Measurements from ENCODE around the gene LRBA.
A peak's percentile ranks its signal among the peaks of the same experiment; 100 is the strongest.

The LRBA gene

GRCh38 chr4:150476776-150477175 is 538.3 kb downstream of the LRBA start:
- H3K9me3 Mint-ChIP-seq: peaks cover 8% of the 10 kb centered on the region
- H3K27me3 Mint-ChIP-seq (ENCODE audit: low read depth): no peaks in the 10 kb centered on the region
- no peak overlapping the region for H3K4me3 Mint-ChIP-seq
- DNase-seq (ENCODE audit: low spot score): no peak
- peaks cover 7% of the 10 kb centered on the region for H3K36me3 Mint-ChIP-seq (ENCODE audit: low read depth)
- H3K4me1 Mint-ChIP-seq (ENCODE audit: low read depth): peaks cover 7% of the 10 kb centered on the region
- H3K27ac Mint-ChIP-seq: no peak overlapping the region

GRCh38 chr4:150475763-150476162 is 539.3 kb downstream of the LRBA start:
- H3K9me3 Mint-ChIP-seq: peaks cover 8% of the 10 kb centered on the region
- peaks cover 5% of the 10 kb centered on the region for H3K36me3 Mint-ChIP-seq (ENCODE audit: low read depth)
- H3K4me3 Mint-ChIP-seq: no peak overlapping the region
- no peak for DNase-seq (ENCODE audit: low spot score)
- H3K4me1 Mint-ChIP-seq (ENCODE audit: low read depth): peaks cover 7% of the 10 kb centered on the region
- H3K27me3 Mint-ChIP-seq (ENCODE audit: low read depth): no peaks in the 10 kb centered on the region
- H3K27ac Mint-ChIP-seq: no peak overlapping the region

- no peak overlapping the region for H3K27ac Mint-ChIP-seq
- DNase-seq (ENCODE audit: low spot score): no peak
- H3K36me3 Mint-ChIP-seq (ENCODE audit: low read depth): peaks cover 8% of the 10 kb centered on the region
- no peaks in the 10 kb centered on the region for H3K4me1 Mint-ChIP-seq (ENCODE audit: low read depth)
- H3K27me3 Mint-ChIP-seq (ENCODE audit: low read depth): no peaks in the 10 kb centered on the region
- H3K4me3 Mint-ChIP-seq: no peak overlapping the region
- H3K9me3 Mint-ChIP-seq: no peaks in the 10 kb centered on the region
These were observed 550.6 kb downstream of the LRBA start for GRCh38 chr4:150464523-150464922.

- H3K27ac Mint-ChIP-seq: no peak overlapping the region
- H3K27me3 Mint-ChIP-seq (ENCODE audit: low read depth): no peaks in the 10 kb centered on the region
- no peaks in the 10 kb centered on the region for H3K4me1 Mint-ChIP-seq (ENCODE audit: low read depth)
- no peak overlapping the region for H3K4me3 Mint-ChIP-seq
- H3K36me3 Mint-ChIP-seq (ENCODE audit: low read depth): peaks cover 4% of the 10 kb centered on the region
- no peak for DNase-seq (ENCODE audit: low spot score)
- no peaks in the 10 kb centered on the region for H3K9me3 Mint-ChIP-seq
These were observed 552.3 kb downstream of the LRBA start for GRCh38 chr4:150462743-150463142.

- H3K9me3 Mint-ChIP-seq: no peaks in the 10 kb centered on the region
- no peaks in the 10 kb centered on the region for H3K4me1 Mint-ChIP-seq (ENCODE audit: low read depth)
- H3K27me3 Mint-ChIP-seq (ENCODE audit: low read depth): no peaks in the 10 kb centered on the region
- peaks cover 4% of the 10 kb centered on the region for H3K36me3 Mint-ChIP-seq (ENCODE audit: low read depth)
- H3K4me3 Mint-ChIP-seq: no peak overlapping the region
- H3K27ac Mint-ChIP-seq: no peak overlapping the region
- no peak for DNase-seq (ENCODE audit: low spot score)
These were observed 553.1 kb downstream of the LRBA start for GRCh38 chr4:150461957-150462356.

- Mint-ChIP-seq H3K27me3 (ENCODE audit: low read depth) (no peaks in the 10 kb centered on the region), H3K4me3 (no peak overlapping the region), H3K4me1 (ENCODE audit: low read depth) (no peaks in the 10 kb centered on the region), H3K36me3 (ENCODE audit: low read depth) (peaks cover 3% of the 10 kb centered on the region), H3K9me3 (peaks cover 4% of the 10 kb centered on the region), H3K27ac (no peak overlapping the region)
- DNase-seq (ENCODE audit: low spot score): no peak
These were observed 557.3 kb downstream of the LRBA start for GRCh38 chr4:150457802-150458201.

- Mint-ChIP-seq H3K27me3 (ENCODE audit: low read depth) (no peaks in the 10 kb centered on the region), H3K27ac (no peak overlapping the region), H3K36me3 (ENCODE audit: low read depth) (peaks cover 3% of the 10 kb centered on the region), H3K4me1 (ENCODE audit: low read depth) (no peaks in the 10 kb centered on the region), H3K4me3 (no peak overlapping the region), H3K9me3 (peaks cover 11% of the 10 kb centered on the region)
- no peak for DNase-seq (ENCODE audit: low spot score)
These were observed 563.2 kb downstream of the LRBA start for GRCh38 chr4:150451883-150452282.

GRCh38 chr4:150447356-150447755 is 567.7 kb downstream of the LRBA start:
- H3K36me3 Mint-ChIP-seq (ENCODE audit: low read depth): no peaks in the 10 kb centered on the region
- H3K9me3 Mint-ChIP-seq: peaks cover 7% of the 10 kb centered on the region
- no peak for DNase-seq (ENCODE audit: low spot score)
- no peak overlapping the region for H3K27ac Mint-ChIP-seq
- H3K4me1 Mint-ChIP-seq (ENCODE audit: low read depth): no peaks in the 10 kb centered on the region
- no peaks in the 10 kb centered on the region for H3K27me3 Mint-ChIP-seq (ENCODE audit: low read depth)
- no peak overlapping the region for H3K4me3 Mint-ChIP-seq

- Mint-ChIP-seq H3K9me3 (no peaks in the 10 kb centered on the region), H3K4me3 (no peak overlapping the region), H3K36me3 (ENCODE audit: low read depth) (peaks cover 12% of the 10 kb centered on the region), H3K4me1 (ENCODE audit: low read depth) (peaks cover 5% of the 10 kb centered on the region), H3K27me3 (ENCODE audit: low read depth) (no peaks in the 10 kb centered on the region), H3K27ac (no peak overlapping the region)
- no peak for DNase-seq (ENCODE audit: low spot score)
These were observed 575.6 kb downstream of the LRBA start for GRCh38 chr4:150439451-150439933.

- H3K36me3 Mint-ChIP-seq (ENCODE audit: low read depth): peaks cover 16% of the 10 kb centered on the region
- no peak overlapping the region for H3K4me3 Mint-ChIP-seq
- H3K9me3 Mint-ChIP-seq: no peaks in the 10 kb centered on the region
- H3K4me1 Mint-ChIP-seq (ENCODE audit: low read depth): peaks cover 5% of the 10 kb centered on the region
- no peak overlapping the region for H3K27ac Mint-ChIP-seq
- DNase-seq (ENCODE audit: low spot score): peak; percentile 11
- H3K27me3 Mint-ChIP-seq (ENCODE audit: low read depth): no peaks in the 10 kb centered on the region
These were observed 578.3 kb downstream of the LRBA start for GRCh38 chr4:150436598-150437370.

- Mint-ChIP-seq H3K9me3 (no peaks in the 10 kb centered on the region), H3K27me3 (ENCODE audit: low read depth) (no peaks in the 10 kb centered on the region), H3K36me3 (ENCODE audit: low read depth) (peaks cover 12% of the 10 kb centered on the region), H3K4me1 (ENCODE audit: low read depth) (no peaks in the 10 kb centered on the region), H3K27ac (no peak overlapping the region), H3K4me3 (no peak overlapping the region)
- no peak for DNase-seq (ENCODE audit: low spot score)
These were observed 583.9 kb downstream of the LRBA start for GRCh38 chr4:150431221-150431620.

- Mint-ChIP-seq H3K4me3 (no peak overlapping the region), H3K9me3 (no peaks in the 10 kb centered on the region), H3K27ac (no peak overlapping the region), H3K4me1 (ENCODE audit: low read depth) (no peaks in the 10 kb centered on the region), H3K27me3 (ENCODE audit: low read depth) (no peaks in the 10 kb centered on the region), H3K36me3 (ENCODE audit: low read depth) (no peaks in the 10 kb centered on the region)
- DNase-seq (ENCODE audit: low spot score): no peak
These were observed 589.9 kb downstream of the LRBA start for GRCh38 chr4:150425161-150425560.

- no peak for DNase-seq (ENCODE audit: low spot score)
- Mint-ChIP-seq H3K4me1 (ENCODE audit: low read depth) (no peaks in the 10 kb centered on the region), H3K27me3 (ENCODE audit: low read depth) (no peaks in the 10 kb centered on the region), H3K27ac (no peak overlapping the region), H3K9me3 (no peaks in the 10 kb centered on the region), H3K36me3 (ENCODE audit: low read depth) (no peaks in the 10 kb centered on the region), H3K4me3 (no peak overlapping the region)
These were observed 591.6 kb downstream of the LRBA start for GRCh38 chr4:150423503-150423902.

GRCh38 chr4:150423074-150423473 is 592.0 kb downstream of the LRBA start:
- Mint-ChIP-seq H3K27me3 (ENCODE audit: low read depth) (no peaks in the 10 kb centered on the region), H3K36me3 (ENCODE audit: low read depth) (no peaks in the 10 kb centered on the region), H3K4me3 (no peak overlapping the region), H3K27ac (no peak overlapping the region), H3K9me3 (no peaks in the 10 kb centered on the region), H3K4me1 (ENCODE audit: low read depth) (no peaks in the 10 kb centered on the region)
- no peak for DNase-seq (ENCODE audit: low spot score)

- no peaks in the 10 kb centered on the region for H3K4me1 Mint-ChIP-seq (ENCODE audit: low read depth)
- no peak overlapping the region for H3K27ac Mint-ChIP-seq
- DNase-seq (ENCODE audit: low spot score): no peak
- H3K27me3 Mint-ChIP-seq (ENCODE audit: low read depth): no peaks in the 10 kb centered on the region
- no peaks in the 10 kb centered on the region for H3K9me3 Mint-ChIP-seq
- H3K36me3 Mint-ChIP-seq (ENCODE audit: low read depth): no peaks in the 10 kb centered on the region
- H3K4me3 Mint-ChIP-seq: no peak overlapping the region
These were observed 593.5 kb downstream of the LRBA start for GRCh38 chr4:150421612-150422011.
